GM18873 (cell line): ENCODE data around the gene ZBTB25.
"Not testable (repeated sequence)": the region's sequence is repeated elsewhere in the genome, so short reads cannot be mapped to it uniquely, and the experiment has no call there.

ENCODE experiments used
- ATAC-seq: cut with Tn5 transposase; IDR thresholded peaks from one replicate; pipeline ENCODE4 v1.9.1; 2021; ENCODE audit warnings: mild to moderate bottlenecking, moderate library complexity, moderate number of reproducible peaks; ENCODE audit not compliant: unreplicated experiment, low FRiP score

The ZBTB25 gene

DNA sequence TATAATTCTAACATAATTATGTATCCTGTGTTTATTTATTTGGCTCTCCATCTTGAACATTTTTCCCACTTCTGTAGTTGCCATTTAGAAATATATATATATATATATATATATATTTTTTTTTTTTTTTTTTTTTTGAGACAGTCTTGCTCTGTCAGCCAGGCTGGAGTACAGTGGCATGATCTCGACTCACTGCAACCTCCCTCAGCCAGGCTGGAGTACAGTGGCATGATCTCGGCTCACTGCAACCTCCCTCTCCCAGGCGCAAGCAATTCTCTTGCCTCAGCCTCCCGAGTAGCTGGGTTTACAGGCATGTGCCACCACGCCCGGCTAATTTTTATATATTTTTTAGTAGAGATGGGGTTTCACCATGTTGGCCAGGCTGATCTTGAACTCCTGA is 14.0 kb upstream of the ZBTB25 start:
- not testable (repeated sequence) for ATAC-seq

DNA sequence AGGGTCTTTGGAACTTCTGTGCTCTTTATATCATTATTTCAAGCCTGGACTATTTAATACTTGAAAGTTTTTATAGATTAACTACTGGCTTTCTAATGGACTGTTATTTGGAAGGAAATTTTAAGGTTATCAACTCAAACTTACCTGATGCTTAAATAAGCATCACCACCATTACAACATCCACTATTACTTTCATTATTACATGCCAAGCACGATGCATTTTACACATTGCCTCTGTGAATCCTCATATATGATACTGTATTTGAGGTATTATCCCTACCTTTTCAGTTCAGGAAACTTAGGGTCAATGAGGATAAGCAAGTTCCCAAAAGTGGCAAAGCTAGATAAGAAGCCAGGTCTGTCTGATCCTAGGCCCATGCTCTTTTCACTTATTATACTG is 13.3 kb upstream of the ZBTB25 start:
- no peak for ATAC-seq

- no peak for ATAC-seq
Observed at GRCh38 chr14:64515053-64515452, 11.4 kb upstream of the ZBTB25 start.

GRCh38 chr14:64513271-64513670 is 9.6 kb upstream of the ZBTB25 start:
- ATAC-seq, result no peak

GRCh38 chr14:64510825-64511671 is 7.4 kb upstream of the ZBTB25 start:
- no peak for ATAC-seq

GRCh38 chr14:64509036-64509435 is 5.4 kb upstream of the ZBTB25 start:
- ATAC-seq, result no peak

GRCh38 chr14:64508215-64508776 is 4.7 kb upstream of the ZBTB25 start:
- ATAC-seq, result no peak

- ATAC-seq, result no peak
Observed at GRCh38 chr14:64507376-64508156, 3.9 kb upstream of the ZBTB25 start.

- ATAC-seq, result no peak
Observed at GRCh38 chr14:64506721-64507120, 3.1 kb upstream of the ZBTB25 start.

DNA sequence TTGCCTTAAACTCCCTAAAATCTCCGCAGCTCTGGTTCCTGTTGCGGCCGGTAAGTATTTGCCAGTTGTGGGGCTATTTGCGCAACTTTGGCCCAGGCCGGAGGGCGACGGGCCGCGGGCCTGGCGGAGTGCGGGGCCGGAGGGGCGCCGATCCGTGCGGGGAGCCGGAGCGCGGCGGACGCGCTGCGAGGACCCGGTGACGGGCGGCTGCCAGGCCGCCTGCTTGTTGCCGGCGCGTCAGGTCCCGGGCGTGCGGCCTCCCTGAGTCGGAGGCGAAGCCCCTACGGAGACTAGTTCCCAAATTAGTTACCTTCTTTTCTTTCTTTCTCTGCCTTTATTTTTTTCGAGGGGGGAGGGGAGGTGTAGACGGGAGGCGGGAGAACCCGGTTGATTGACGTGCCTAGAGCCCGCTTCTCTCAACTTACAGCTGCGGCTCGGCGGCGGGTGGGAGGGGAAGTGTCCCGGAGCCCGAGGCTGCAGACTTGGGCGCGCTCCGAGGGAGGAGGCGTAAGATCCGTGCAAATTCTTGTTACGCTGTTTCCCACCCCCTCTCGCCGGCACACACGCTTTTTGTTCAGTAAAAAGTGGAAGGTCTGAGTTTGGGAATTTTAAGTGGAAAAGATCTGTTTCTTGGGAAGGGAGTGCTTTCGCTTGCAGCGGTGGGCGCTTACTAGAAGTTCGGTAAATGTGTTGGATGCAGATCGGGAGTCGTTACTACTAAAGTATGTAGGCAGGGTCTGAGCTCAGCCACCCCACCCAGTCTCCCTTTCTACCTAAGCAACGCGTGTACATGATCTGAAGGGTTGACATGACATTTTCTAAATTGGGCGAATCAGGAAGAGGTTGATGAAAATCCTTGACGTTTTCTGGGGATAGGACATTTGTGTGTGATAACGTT is 1.5 kb upstream of the ZBTB25 start:
- ATAC-seq, result peak; percentile 4

DNA sequence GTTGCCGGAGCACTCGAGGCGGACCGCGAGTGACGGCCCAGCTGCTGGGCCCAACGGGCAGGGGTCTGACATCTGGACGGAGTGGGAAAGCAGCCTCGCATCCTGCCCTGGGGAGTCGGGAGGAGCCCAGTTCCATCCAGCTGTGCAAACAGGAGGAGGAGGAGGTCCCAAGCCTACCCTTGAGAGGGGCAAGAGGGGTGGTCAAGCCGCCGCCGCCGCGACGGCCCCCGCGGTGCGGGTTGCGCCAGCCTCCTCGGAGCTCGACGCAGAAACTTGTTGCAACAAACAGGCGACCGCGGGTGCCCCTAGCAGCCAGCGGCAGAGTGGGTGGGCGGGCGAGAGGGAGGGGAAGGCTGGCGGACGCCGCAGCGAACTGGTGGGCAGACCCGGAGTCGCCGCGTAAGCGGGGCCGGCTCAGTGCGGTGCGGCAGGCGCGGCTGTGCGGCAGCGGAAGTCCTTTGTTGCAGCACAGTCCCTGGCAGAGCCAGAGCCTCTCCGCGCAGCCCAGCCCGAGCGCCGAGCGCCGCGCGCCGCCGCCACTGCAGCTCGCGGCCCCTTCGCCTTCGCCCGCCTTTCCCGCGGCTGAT is 765 bp upstream of the ZBTB25 start, which contains the start of gene ZBTB1:
ZBTB1 (plus strand) TSS at position 461 of the 587 bp plus-strand sequence. CDS start 16,735 bp downstream, outside the sequence.
- ATAC-seq, result peak; percentile 14

DNA sequence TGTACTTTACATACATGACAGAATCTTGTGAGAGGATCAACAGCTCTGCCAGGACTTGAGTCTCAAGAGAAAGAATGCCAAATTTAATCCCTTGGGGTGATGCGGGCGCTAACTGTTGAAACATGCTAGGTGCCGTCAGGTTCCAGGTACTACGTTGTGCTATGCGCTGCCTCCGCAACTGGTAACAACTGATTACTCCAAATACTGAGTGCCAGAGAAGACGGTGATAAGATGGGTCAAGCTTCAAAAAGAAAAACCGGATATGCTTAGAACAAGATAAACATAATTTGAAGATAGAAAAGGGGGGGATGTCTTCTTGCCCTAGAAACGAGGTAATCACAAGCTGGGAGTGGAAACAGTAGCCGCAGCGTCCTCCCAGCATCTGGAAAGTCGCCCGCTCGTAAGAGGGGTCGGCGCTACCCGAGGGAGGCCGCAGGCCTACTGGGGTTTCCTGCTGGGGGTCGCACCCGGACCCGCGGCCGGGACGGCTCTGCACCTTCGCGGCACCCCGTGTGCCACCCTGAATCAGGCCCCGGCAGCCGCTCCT is 678 bp downstream of the ZBTB25 start:
- no peak for ATAC-seq

GRCh38 chr14:64502456-64502855 is 1.2 kb downstream of the ZBTB25 start:
- ATAC-seq, result no peak

DNA sequence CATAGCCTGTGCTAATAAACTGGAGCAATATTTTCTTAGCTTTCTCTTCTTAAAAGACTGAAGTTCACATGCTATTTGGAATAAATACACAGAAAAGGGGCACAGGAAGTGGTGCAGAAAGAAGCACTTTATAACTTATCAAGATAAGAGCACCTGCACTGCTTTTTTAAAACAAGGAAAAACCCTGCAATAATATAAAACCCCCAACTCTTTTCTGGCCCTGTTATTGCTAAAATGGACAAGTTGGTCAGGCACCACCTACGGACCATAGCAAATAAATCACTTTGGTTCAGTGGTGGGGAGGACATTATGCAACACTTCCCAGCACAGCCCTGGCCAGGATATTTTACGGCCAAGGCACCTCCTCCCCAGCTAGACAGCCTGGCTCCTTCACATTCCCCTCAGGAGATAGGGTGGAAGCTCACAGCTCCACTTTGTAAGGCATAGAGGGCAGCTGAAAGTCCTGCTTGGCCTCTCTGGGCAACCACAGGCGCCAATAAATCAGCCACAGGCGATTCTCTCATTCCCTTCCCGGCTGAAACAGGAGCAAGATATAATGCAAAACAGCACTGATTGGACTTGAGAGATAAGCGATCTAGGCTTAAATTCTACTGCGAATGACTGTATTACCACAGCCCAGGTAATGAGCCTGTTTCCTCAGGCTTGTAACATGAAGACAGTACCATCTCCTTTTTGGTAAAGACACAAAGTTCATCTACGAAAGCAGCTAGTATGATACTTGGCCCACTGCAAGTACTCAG is 2.0 kb downstream of the ZBTB25 start:
- no peak for ATAC-seq

DNA sequence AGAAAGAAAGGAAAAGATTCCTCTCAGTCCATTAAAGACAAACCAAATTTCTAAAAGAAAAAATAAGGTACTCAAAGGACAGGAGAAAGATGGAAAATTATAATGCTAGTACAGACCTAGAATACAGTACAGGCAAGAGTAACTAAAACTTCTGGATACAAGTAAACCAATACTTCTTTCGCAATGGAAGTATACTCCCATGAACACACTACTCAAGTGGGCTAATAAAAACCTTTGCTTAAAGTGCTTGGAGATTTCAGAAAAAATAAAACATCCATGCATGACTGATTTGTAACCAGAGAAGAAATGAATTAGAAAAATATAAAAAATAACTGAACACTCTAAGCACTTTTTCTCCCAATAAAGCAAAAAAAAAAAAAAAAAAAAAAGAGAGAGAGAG is 3.5 kb downstream of the ZBTB25 start:
- no peak for ATAC-seq

DNA sequence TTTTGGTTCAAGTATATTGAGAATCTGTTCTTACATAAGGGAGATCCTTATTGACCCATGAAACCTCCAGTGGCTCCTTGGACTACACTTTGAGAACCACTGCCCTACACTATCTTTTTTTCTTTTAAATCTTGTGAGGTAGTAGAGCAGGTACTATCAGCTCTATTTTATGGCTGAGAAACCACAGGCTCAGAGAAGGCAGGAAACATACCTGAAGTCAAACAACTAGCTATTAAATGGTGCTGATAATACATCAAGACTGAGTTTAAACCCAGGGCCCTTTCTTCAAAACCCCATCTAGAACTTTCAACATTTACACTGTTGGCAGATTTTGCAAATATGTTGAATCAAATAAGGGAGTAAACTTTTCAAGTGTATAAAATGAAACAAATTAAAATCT is 6.9 kb downstream of the ZBTB25 start:
- ATAC-seq, result no peak

GRCh38 chr14:64495252-64495651 is 8.4 kb downstream of the ZBTB25 start:
- no peak for ATAC-seq

- no peak for ATAC-seq
Observed at GRCh38 chr14:64493455-64493854, 10.2 kb downstream of the ZBTB25 start.

DNA sequence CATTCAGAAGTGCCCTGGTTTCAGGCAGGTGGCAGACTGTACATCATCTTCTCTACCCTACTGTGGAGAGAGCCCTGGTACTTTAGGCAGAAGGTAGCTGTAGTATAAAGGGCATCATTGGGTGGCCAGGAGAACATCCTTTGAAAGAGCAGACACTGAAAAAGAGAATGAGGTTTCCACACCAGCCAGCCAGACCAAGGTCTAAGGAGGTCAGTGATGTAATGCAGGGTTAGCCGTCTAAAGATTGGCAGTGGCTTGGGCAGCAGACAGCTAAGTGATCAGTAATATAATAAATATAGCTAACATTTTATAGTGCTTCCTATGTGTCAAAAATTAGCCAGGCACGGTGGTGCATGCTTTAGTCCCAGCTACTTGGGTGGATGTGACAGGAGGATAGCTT is 12.0 kb downstream of the ZBTB25 start:
- no peak for ATAC-seq
